Body of pancreas (tissue), 4 donors: ENCODE measurements around the gene KBTBD12.

Experiments
- POLR2A ChIP-seq, 3 donors: fragments of 450-650 bp; IDR thresholded peaks; one replicate each; pipeline ENCODE4 v1.6.1; 2016; ENCODE audit warnings: antibody characterized with exemption in 3 of 3, mild to moderate bottlenecking in 2 of 3
- TF ChIP-seq, protein P1 (sequence below), 7 experiments: fragments of 450-650 bp in 4 of 7; fragments of 200-600 bp in 3 of 7; sonication (generic) in 3 of 7; IDR thresholded peaks; one replicate each; pipeline ENCODE4 v1.5.1; 2016 to 2019; ENCODE audit warnings: antibody characterized with exemption in 7 of 7

DNA sequence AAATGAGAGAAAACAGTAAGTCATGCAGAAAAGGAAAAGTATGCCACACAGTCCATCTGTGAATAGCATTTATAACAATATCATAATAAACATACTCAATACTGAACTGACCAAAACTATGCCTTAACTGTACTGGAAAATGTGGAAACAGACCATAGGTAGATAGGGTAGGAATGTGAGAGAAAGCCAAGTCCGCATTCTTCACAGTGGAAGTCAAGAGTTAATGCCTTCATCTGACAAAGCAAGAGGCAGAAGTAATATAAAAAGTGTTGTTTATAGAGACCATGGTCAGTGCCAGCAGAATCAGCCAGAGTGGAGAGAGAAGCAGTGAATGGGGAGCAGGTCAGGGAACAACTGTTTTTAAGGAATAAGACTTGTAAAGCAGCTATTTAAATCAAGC, 52.3 kb downstream of the KBTBD12 start:
- TF ChIP-seq, protein P1, sequence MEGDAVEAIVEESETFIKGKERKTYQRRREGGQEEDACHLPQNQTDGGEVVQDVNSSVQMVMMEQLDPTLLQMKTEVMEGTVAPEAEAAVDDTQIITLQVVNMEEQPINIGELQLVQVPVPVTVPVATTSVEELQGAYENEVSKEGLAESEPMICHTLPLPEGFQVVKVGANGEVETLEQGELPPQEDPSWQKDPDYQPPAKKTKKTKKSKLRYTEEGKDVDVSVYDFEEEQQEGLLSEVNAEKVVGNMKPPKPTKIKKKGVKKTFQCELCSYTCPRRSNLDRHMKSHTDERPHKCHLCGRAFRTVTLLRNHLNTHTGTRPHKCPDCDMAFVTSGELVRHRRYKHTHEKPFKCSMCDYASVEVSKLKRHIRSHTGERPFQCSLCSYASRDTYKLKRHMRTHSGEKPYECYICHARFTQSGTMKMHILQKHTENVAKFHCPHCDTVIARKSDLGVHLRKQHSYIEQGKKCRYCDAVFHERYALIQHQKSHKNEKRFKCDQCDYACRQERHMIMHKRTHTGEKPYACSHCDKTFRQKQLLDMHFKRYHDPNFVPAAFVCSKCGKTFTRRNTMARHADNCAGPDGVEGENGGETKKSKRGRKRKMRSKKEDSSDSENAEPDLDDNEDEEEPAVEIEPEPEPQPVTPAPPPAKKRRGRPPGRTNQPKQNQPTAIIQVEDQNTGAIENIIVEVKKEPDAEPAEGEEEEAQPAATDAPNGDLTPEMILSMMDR (IDR thresholded peaks at IDR 0.05): no peak
- no peak for TF ChIP-seq POLR2A (IDR thresholded peaks at IDR 0.05)
